ENCODE data around the gene CDC42EP5.
"Not testable (repeated sequence)": the region's sequence is repeated elsewhere in the genome, so short reads cannot be mapped to it uniquely, and the experiment has no call there.

Gene CDC42EP5

GRCh38 chr19:54446349-54446748 is 26.7 kb downstream of the CDC42EP5 start:
- DNase-seq, result not testable (repeated sequence)

GRCh38 chr19:54444737-54445136 is 28.4 kb downstream of the CDC42EP5 start:
- no peak for DNase-seq

- no peak for DNase-seq
Observed at GRCh38 chr19:54440641-54441040, 32.5 kb downstream of the CDC42EP5 start.

GRCh38 chr19:54439174-54439851 is 33.8 kb downstream of the CDC42EP5 start:
- DNase-seq, result no peak

GRCh38 chr19:54436628-54437252 is 36.4 kb downstream of the CDC42EP5 start:
- DNase-seq, result no peak

GRCh38 chr19:54436031-54436523 is 37.0 kb downstream of the CDC42EP5 start:
- no peak for DNase-seq

GRCh38 chr19:54435551-54436016 is 37.5 kb downstream of the CDC42EP5 start:
- no peak for DNase-seq

- DNase-seq, result no peak
Observed at GRCh38 chr19:54434873-54435214, 38.3 kb downstream of the CDC42EP5 start.

GRCh38 chr19:54434112-54434872 is 38.8 kb downstream of the CDC42EP5 start:
- DNase-seq, result no peak

GRCh38 chr19:54433697-54434096 is 39.4 kb downstream of the CDC42EP5 start:
- no peak for DNase-seq

GRCh38 chr19:54432144-54432738 is 40.9 kb downstream of the CDC42EP5 start:
- no peak for DNase-seq

- no peak for DNase-seq
Observed at GRCh38 chr19:54431255-54431838, 41.7 kb downstream of the CDC42EP5 start.

GRCh38 chr19:54430306-54431254 is 42.5 kb downstream of the CDC42EP5 start:
- no peak for DNase-seq

- no peak for DNase-seq
Observed at GRCh38 chr19:54429545-54430227, 43.4 kb downstream of the CDC42EP5 start.

GRCh38 chr19:54429176-54429495 is 44.0 kb downstream of the CDC42EP5 start:
- DNase-seq, result no peak

- DNase-seq, result no peak
Observed at GRCh38 chr19:54428323-54429175, 44.5 kb downstream of the CDC42EP5 start.

- DNase-seq, result no peak
Observed at GRCh38 chr19:54427586-54427985, 45.5 kb downstream of the CDC42EP5 start.

GRCh38 chr19:54426291-54426931 is 46.7 kb downstream of the CDC42EP5 start:
- no peak for DNase-seq

GRCh38 chr19:54425382-54425723 is 47.7 kb downstream of the CDC42EP5 start:
- DNase-seq, result no peak
